VCaP (cell line): Measurements from ENCODE around the gene AGPAT4.
A peak's percentile ranks its signal among the peaks of the same experiment; 100 is the strongest.
"Not testable (repeated sequence)": the region's sequence is repeated elsewhere in the genome, so short reads cannot be mapped to it uniquely, and the experiment has no call there.

Experiments
- H3K27ac ChIP-seq: fragments of 450-650 bp; 2 replicates; pipeline ENCODE4 v1.5.1; 2017
- TF ChIP-seq, protein P1 (sequence below): fragments of 450-650 bp; conservative IDR thresholded peaks from 2 replicates; pipeline ENCODE4 v1.5.1; 2017; ENCODE audit warnings: mild to moderate bottlenecking, moderate library complexity

The AGPAT4 gene, protein sequence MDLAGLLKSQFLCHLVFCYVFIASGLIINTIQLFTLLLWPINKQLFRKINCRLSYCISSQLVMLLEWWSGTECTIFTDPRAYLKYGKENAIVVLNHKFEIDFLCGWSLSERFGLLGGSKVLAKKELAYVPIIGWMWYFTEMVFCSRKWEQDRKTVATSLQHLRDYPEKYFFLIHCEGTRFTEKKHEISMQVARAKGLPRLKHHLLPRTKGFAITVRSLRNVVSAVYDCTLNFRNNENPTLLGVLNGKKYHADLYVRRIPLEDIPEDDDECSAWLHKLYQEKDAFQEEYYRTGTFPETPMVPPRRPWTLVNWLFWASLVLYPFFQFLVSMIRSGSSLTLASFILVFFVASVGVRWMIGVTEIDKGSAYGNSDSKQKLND

DNA sequence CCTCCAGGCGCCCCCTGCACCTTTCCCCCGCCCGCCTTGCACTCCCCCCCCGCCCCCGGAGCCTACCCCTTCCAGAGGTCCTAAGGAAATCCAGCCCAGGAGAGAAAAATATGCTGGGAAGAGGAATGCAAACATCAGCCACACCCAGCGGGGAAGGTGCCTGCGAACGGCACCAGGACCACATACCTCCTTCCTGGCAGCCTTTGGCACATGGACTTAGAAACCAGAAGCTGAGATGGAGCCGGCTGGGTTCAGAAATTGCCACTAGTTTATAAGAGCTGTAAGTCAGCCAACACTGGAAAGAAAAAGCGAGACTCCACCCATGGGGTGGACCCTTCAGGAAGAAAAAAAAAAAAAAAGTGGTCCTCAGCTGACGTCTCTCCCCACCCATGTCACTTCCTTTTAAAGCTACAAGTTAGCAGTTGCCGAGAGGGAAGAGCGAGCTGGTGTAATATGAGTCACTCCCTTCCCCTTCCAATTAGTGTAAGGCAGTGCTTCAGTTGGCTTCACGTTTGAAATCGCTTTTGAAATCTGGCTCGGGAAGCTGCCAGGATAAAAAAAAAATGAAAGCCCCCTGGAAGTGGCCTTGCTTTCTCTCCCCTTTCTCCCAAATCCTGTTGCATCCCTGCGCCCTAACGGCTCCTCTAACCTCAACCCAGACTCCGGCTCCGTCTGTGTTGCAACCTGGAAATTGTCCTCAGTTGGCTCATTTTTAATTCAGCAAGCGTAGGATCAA is at the start of gene AGPAT4:
TSS of gene AGPAT4 (minus strand) at position 310 of the 736 bp plus-strand sequence. CDS start 41,848 bp downstream, outside the sequence.
- H3K27ac ChIP-seq = peak within 1 kb of the TSS; percentile 52; the same call in 1 of the 2 replicates
- TF ChIP-seq, protein P1, sequence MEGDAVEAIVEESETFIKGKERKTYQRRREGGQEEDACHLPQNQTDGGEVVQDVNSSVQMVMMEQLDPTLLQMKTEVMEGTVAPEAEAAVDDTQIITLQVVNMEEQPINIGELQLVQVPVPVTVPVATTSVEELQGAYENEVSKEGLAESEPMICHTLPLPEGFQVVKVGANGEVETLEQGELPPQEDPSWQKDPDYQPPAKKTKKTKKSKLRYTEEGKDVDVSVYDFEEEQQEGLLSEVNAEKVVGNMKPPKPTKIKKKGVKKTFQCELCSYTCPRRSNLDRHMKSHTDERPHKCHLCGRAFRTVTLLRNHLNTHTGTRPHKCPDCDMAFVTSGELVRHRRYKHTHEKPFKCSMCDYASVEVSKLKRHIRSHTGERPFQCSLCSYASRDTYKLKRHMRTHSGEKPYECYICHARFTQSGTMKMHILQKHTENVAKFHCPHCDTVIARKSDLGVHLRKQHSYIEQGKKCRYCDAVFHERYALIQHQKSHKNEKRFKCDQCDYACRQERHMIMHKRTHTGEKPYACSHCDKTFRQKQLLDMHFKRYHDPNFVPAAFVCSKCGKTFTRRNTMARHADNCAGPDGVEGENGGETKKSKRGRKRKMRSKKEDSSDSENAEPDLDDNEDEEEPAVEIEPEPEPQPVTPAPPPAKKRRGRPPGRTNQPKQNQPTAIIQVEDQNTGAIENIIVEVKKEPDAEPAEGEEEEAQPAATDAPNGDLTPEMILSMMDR = no peak

DNA sequence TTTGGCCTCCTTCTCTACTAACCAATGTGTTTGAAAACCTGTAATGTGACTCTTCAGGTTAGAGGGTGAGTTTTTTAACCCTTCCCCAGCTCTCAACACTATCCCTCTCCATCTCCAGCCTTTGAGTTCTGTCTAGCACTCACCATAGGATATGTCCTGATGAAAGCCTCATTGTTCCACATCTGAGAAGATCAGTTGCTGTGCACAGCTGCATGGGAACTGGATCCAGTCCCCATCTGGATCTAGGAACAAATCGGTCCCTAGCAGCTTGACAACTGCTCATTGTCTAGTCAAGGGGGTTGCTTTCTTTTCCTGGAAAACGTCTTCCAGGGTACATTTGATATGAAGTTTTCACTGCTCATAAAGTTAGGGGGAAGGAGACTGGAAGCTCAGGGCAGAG is 45.4 kb upstream of the AGPAT4 start:
- no peak overlapping the region for H3K27ac ChIP-seq
- TF ChIP-seq, protein P1 = no peak

DNA sequence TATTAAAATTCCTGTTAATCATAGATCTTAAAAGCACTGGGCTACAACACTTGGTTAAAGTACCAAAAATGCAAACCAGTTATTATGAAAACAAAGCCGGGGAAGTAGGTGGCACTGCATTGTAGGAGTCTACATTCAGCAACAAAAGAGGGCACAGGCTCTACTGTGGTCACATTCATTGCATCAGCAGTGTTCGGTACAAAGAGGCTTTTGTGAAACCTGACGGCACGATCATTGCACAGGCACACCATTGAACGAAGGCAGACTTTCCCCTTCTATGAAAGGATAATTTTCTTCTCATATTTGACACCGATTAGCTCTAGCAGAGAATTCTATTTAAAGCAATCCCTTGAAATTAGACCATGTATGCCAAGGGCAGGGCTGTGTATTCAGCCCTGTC is 44.6 kb upstream of the AGPAT4 start:
- TF ChIP-seq, protein P1 = no peak

DNA sequence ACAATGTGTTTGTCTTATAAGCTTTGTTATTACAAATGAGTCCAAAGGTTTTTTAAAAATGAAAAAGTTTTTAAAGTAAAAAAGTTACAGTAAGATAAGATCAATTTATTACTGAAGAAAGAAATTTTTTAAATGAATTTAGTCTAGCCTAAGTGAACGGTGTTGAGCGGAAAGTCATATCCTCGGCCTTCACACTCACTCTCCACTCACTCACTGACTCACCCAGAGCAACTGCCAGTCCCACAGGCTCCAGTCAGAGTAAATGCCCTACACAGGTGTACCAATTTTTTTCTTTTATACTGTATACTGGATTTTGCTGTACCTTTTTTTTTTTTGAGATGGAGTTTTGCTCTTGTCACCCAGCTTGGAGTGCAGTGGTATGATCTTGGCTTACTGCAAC is 42.7 kb upstream of the AGPAT4 start:
- TF ChIP-seq, protein P1 = no peak
- no peak overlapping the region for H3K27ac ChIP-seq

More for the DNA sequence above, 44.6 kb upstream of the AGPAT4 start:
- no peak overlapping the region for H3K27ac ChIP-seq

DNA sequence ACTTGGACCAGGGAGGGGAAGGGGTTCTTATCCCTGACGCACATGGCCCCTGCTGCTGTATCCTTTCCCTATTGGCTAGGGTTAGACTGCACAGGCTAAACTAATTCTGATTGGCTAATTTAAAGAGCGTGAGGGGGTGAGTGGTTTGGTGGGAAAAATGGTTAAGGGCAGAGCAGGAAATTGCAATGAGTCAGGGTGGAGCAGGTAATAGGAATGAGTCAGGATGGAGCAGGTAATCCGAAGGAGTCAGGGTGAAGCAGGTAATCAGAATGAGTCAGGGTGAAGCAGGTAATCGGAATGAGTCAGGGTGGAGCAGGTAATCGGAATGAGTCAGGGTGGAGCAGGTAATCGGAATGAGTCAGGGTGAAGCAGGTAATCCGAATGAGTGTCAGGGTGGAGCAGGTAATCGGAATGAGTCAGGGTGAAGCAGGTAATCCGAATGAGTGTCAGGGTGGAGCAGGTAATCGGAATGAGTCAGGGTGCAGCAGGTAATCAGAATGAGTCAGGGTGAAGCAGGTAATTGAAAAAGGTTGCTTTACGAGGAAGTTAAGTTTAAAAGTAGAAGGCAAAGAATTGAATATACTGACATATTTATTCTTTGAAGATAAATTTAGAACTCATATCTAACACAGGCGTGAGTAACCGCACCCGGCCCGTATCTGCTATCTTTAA is 41.5 kb upstream of the AGPAT4 start:
- not testable (repeated sequence) for H3K27ac ChIP-seq

DNA sequence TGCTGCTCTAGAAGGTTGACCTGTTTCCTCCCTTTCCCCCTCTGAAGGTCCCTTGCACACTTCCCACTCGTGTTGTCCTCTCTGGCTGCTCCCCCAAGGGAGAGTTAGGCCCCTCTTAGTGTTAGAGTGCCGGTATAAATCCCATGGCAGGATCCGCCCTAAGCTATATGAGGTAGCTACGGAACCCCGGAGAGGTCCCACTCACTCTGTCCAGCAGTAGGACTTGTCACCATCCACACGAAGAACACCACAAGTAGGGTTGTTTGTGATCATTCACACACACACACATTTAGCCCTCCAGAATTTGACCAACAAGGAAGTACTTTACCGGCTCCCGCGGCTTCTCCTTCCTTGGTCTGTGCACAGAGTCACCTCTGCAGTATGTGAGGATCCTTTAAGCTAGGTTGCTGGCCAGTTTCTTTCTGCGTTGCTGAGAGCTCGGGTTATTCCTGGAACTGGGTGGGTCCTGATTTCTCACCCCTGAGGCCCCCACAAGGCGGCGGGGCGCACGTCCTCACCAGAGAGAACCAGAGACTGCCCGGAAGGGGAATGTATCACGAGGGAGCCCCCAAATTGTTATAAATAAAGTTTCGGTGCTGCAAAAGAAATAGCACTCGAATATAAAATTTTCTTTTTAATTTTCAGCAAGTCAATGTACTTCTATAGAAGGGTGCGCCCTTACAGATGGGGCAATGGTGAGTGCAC is 40.8 kb upstream of the AGPAT4 start:
- not testable (repeated sequence) for H3K27ac ChIP-seq

DNA sequence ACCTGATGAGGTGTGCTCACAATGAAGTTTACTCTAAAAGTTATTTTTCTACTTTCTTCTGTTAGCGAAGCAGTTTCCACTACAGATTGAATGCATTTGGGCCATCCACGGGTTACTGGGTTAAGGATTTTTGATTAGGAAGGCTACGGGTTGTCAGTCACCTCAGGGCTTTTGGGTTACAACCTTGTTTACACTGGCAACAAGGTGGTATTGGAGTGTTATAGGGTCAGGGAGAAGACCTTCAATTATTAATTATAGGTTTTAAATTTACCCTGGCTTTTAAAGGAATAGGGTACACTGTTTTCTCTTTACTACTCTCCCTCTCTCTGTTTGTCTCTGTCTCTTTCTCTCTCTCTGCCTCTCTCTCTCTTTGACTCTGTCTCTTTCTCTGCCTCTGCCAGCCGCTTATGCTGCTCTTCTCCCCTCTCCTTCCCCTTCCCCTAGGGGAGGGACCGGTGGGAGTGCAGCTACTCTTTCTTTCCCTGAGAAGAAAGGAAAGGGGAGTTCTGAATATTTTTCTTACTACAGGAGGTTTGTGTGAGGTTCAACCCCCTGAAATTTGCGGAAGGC is 40.2 kb upstream of the AGPAT4 start:
- TF ChIP-seq, protein P1 = no peak
- H3K27ac ChIP-seq = no peak overlapping the region

DNA sequence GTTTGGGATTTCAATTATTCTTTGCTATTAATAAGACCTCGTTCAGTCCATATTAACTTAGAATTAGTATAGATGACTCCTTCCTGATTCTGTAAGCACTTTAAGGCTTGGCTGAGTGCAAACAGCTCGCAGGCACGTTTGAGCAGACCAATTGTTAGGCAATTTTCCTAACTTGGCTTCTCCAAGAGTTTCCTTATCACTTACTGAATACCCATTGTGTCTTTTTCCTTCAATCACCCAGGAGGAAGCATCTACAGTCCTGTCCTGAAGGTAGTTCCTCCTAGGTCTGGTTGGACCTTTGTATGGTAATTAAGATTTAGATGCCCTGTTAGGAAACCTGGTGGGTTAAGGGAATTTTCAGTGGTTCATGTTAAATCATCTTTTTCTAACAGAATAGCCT is 39.6 kb upstream of the AGPAT4 start:
- not testable (repeated sequence) for H3K27ac ChIP-seq

DNA sequence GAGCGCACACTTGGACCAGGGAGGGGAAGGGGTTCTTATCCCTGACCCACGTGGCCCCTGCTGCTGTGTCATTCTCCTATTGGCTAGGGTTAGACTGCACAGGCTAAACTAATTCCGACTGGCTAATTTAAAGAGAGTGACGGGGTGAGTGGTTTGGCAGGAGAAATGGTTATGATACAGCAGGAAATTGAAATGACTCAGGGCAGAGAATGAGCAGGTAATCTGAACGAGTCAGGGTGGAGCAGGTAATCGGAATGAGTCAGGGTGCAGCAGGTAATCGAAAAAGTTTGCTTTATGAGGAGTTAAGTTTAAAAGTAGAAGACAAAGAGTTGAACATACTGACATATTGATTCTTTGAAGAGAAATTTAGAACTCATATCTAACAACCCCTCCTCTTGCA is 35.9 kb upstream of the AGPAT4 start:
- not testable (repeated sequence) for H3K27ac ChIP-seq
